Measurements from ENCODE around the gene DPP3.
"Not testable (repeated sequence)": the region's sequence is repeated elsewhere in the genome, so short reads cannot be mapped to it uniquely, and the experiment has no call there.

Gene DPP3

GRCh38 chr11:66541892-66542291, 61.7 kb downstream of the DPP3 start:
- no peak for TF ChIP-seq CTCF (IDR thresholded peaks at IDR 0.05; ENCODE audit: low read depth, low read length)

DNA sequence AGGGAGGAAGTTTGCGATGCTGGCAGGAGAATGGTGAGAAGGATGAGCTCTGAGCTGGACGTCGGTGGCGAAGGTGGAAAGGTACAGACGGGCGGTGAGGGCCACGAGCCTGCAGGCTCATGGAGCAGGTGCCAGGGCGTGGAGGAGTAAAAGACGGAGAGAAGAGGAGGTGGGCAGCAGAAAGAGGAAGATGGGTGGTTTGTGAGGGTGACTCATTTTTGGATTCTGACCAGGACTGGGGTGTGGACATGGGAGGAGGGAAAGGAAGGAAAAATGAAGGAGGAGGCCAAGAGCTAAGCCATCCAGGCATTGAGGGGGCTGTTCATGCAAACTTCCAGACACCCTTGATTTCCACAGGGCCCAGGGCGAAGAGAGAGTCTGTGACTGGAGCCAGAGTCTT, 62.1 kb downstream of the DPP3 start:
- no peak for TF ChIP-seq CTCF (IDR thresholded peaks at IDR 0.05; ENCODE audit: low read depth, low read length)
- DNase-seq (ENCODE audit: extremely low read depth, low read depth) = no peak

More at GRCh38 chr11:66541892-66542291, 61.7 kb downstream of the DPP3 start:
- DNase-seq (ENCODE audit: extremely low read depth, low read depth) = no peak

GRCh38 chr11:66543263-66544107, 63.3 kb downstream of the DPP3 start:
- peak; percentile 35 for TF ChIP-seq CTCF (IDR thresholded peaks at IDR 0.05; ENCODE audit: low read depth, low read length)
- no peak for DNase-seq (ENCODE audit: extremely low read depth, low read depth)

DNA sequence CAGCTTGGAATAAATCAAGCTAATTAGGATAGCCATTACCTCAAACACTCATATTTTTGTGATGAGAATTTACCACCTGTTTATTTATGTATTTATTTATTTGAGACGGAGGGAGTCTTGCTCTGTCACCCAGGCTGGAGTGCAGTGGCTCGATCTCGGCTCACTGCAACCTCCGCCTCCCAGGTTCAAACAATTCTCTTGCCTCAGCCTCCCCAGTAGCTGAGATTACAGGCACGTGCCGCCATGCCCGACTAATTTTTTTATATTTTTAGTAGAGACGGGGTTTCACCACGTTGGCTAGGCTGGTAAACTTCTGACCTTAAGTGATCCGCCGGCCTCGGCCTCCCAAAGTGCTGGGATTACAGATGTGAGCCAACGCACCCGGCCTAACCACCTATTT, 64.7 kb downstream of the DPP3 start:
- not testable (repeated sequence) for DNase-seq (ENCODE audit: extremely low read depth, low read depth)

- DNase-seq (ENCODE audit: extremely low read depth, low read depth) = peak; percentile 92
- TF ChIP-seq CTCF (IDR thresholded peaks at IDR 0.05; ENCODE audit: low read depth, low read length) = no peak; the same call in 1 of the 2 replicates
Measured at GRCh38 chr11:66545701-66546367, 65.6 kb downstream of the DPP3 start, which contains the start of gene ZDHHC24. Gene ZDHHC24 (minus strand): TSS chr11:66546048. CDS start chr11:66546003, 45 bp downstream.

DNA sequence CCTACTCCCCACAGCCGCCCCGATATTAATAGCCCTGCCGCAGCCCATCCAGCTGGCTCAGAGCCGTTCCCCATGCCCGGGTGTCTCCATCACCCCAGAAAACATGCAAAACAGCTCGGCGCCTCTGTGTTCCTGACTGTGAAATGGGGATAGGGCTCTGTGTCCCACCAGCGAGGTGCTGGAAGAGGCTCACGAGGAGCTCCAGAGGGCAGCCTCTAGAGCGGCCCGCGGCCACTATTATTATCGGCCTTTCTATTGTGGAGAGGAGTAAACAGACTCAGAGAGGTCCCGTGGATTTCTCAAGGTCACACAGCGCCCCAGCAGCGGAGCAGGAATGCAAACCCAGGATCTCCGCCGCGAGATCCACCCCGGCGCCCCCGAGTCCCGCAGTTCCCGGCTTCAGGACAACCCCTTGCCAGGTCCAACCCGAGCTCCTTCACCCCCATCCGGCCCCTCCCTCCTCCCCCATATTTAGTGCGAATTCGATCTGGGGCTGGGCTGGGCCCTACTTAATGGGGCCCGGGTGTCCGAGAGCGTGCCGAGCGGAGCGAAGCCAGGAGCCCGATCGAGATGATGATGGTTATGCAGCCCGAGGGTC, 66.2 kb downstream of the DPP3 start, which contains the start of gene ACTN3:
ACTN3 (plus strand) TSS at position 536 of the 598 bp plus-strand sequence; CDS start at position 571, 35 bp downstream.
- no peak for DNase-seq (ENCODE audit: extremely low read depth, low read depth)
- TF ChIP-seq CTCF (IDR thresholded peaks at IDR 0.05; ENCODE audit: low read depth, low read length) = no peak

GRCh38 chr11:66546966-66547661, 66.9 kb downstream of the DPP3 start:
- TF ChIP-seq CTCF (IDR thresholded peaks at IDR 0.05; ENCODE audit: low read depth, low read length) = no peak
- DNase-seq (ENCODE audit: extremely low read depth, low read depth) = no peak

Data from AG09319 (cell line).